Duodenal mucosa (tissue), 2 donors: ENCODE data around the gene ADD2.

Experiments used
- H3K27ac ChIP-seq: one replicate; pipeline ENCODE4 v1.7.0; 2013; ENCODE audit warnings: low read depth, low read length
- H3K27me3 ChIP-seq, 2 donors: one replicate each; pipeline ENCODE4 v1.7.0; 2013; ENCODE audit warnings: low read length in 2 of 2, control low read depth in 1 of 2; ENCODE audit not compliant: insufficient read depth in 2 of 2, control insufficient read depth in 1 of 2
- H3K36me3 ChIP-seq, 2 donors: one replicate each; pipeline ENCODE4 v1.7.0; 2013; ENCODE audit warnings: low read length in 2 of 2, control low read depth in 1 of 2; ENCODE audit not compliant: insufficient read depth in 2 of 2, control insufficient read depth in 1 of 2
- H3K4me1 ChIP-seq, 2 donors: one replicate each; pipeline ENCODE4 v1.7.0; 2013; ENCODE audit warnings: low read length in 2 of 2, control low read depth in 1 of 2; ENCODE audit not compliant: insufficient read depth in 2 of 2, control insufficient read depth in 1 of 2
- H3K4me3 ChIP-seq, 2 donors: one replicate each; pipeline ENCODE4 v1.7.0; 2013; ENCODE audit warnings: low read length in 2 of 2, low read depth in 1 of 2
- H3K9ac ChIP-seq, 2 donors: one replicate each; pipeline ENCODE4 v1.7.0; 2013; ENCODE audit warnings: low read length in 2 of 2, low read depth in 1 of 2
- H3K9me3 ChIP-seq, 2 donors: one replicate each; pipeline ENCODE4 v1.7.0; 2013; ENCODE audit warnings: low read length in 2 of 2, control low read depth in 1 of 2; ENCODE audit not compliant: control insufficient read depth in 1 of 2

The ADD2 gene

GRCh38 chr2:70686577-70687460, 81.2 kb downstream of the ADD2 start:
- H3K27ac ChIP-seq = no peak overlapping the region
- H3K4me3 ChIP-seq = no peak overlapping the region
- H3K9ac ChIP-seq = no peak overlapping the region
- H3K9me3 ChIP-seq = no peaks in the 10 kb centered on the region
- no peaks in the 10 kb centered on the region for H3K27me3 ChIP-seq
- no peaks in the 10 kb centered on the region for H3K36me3 ChIP-seq
- H3K4me1 ChIP-seq = no peaks in the 10 kb centered on the region

- H3K4me3 ChIP-seq = no peak overlapping the region
- no peaks in the 10 kb centered on the region for H3K27me3 ChIP-seq
- H3K4me1 ChIP-seq = no peaks in the 10 kb centered on the region
- no peaks in the 10 kb centered on the region for H3K36me3 ChIP-seq
- H3K9me3 ChIP-seq = no peaks in the 10 kb centered on the region
- no peak overlapping the region for H3K27ac ChIP-seq
- no peak overlapping the region for H3K9ac ChIP-seq
Measured at GRCh38 chr2:70685771-70686171, 82.2 kb downstream of the ADD2 start.

GRCh38 chr2:70684846-70685622, 83.0 kb downstream of the ADD2 start:
- Histone ChIP-seq H3K27me3 (no peaks in the 10 kb centered on the region), H3K36me3 (no peaks in the 10 kb centered on the region), H3K4me3 (no peak overlapping the region)

GRCh38 chr2:70683455-70683854, 84.5 kb downstream of the ADD2 start:
- H3K36me3 ChIP-seq = no peaks in the 10 kb centered on the region
- no peak overlapping the region for H3K9ac ChIP-seq
- no peaks in the 10 kb centered on the region for H3K4me1 ChIP-seq
- H3K27ac ChIP-seq = no peak overlapping the region
- no peaks in the 10 kb centered on the region for H3K9me3 ChIP-seq
- H3K4me3 ChIP-seq = no peak overlapping the region
- H3K27me3 ChIP-seq = no peaks in the 10 kb centered on the region

More at GRCh38 chr2:70684846-70685622, 83.0 kb downstream of the ADD2 start:
- Histone ChIP-seq H3K9ac (no peak overlapping the region), H3K4me1 (no peaks in the 10 kb centered on the region), H3K9me3 (no peaks in the 10 kb centered on the region), H3K27ac (no peak overlapping the region)

- no peak overlapping the region for H3K27ac ChIP-seq
- H3K9me3 ChIP-seq = no peaks in the 10 kb centered on the region
- no peaks in the 10 kb centered on the region for H3K27me3 ChIP-seq
- H3K36me3 ChIP-seq = no peaks in the 10 kb centered on the region
- H3K9ac ChIP-seq = no peak overlapping the region
- no peaks in the 10 kb centered on the region for H3K4me1 ChIP-seq
- H3K4me3 ChIP-seq = no peak overlapping the region
Measured at GRCh38 chr2:70680735-70681134, 87.3 kb downstream of the ADD2 start.

- Histone ChIP-seq H3K27ac (no peak overlapping the region), H3K4me1 (no peaks in the 10 kb centered on the region), H3K4me3 (no peak overlapping the region), H3K27me3 (no peaks in the 10 kb centered on the region), H3K9me3 (no peaks in the 10 kb centered on the region), H3K36me3 (no peaks in the 10 kb centered on the region), H3K9ac (no peak overlapping the region)
Measured at GRCh38 chr2:70679259-70679658, 88.7 kb downstream of the ADD2 start.

- no peaks in the 10 kb centered on the region for H3K9me3 ChIP-seq
- no peak overlapping the region for H3K27ac ChIP-seq
- no peak overlapping the region for H3K4me3 ChIP-seq
- no peak overlapping the region for H3K9ac ChIP-seq
- no peaks in the 10 kb centered on the region for H3K27me3 ChIP-seq
- H3K4me1 ChIP-seq = no peaks in the 10 kb centered on the region
- no peaks in the 10 kb centered on the region for H3K36me3 ChIP-seq
Measured at GRCh38 chr2:70678576-70679143, 89.3 kb downstream of the ADD2 start.

- Histone ChIP-seq H3K9me3 (no peaks in the 10 kb centered on the region), H3K27ac (no peak overlapping the region), H3K4me3 (no peak overlapping the region), H3K27me3 (no peaks in the 10 kb centered on the region), H3K4me1 (no peaks in the 10 kb centered on the region), H3K36me3 (no peaks in the 10 kb centered on the region), H3K9ac (no peak overlapping the region)
Measured at GRCh38 chr2:70676301-70677035, 91.5 kb downstream of the ADD2 start.

- Histone ChIP-seq H3K27ac (no peak overlapping the region), H3K9me3 (no peaks in the 10 kb centered on the region), H3K36me3 (no peaks in the 10 kb centered on the region), H3K4me1 (no peaks in the 10 kb centered on the region), H3K4me3 (no peak overlapping the region), H3K9ac (no peak overlapping the region), H3K27me3 (peaks cover 0 to under 1% of the 10 kb centered on the region in 2 donors)
Measured at GRCh38 chr2:70675862-70676261, 92.1 kb downstream of the ADD2 start.
